Fibroblast of skin of right quadriceps (primary cell): ENCODE measurements around the gene KCTD7.
"Not testable (repeated sequence)": the region's sequence is repeated elsewhere in the genome, so short reads cannot be mapped to it uniquely, and the experiment has no call there.

Experiments used
- DNase-seq: peaks from one replicate; pipeline ENCODE4 v3.0.0-alpha.2; 2013

KCTD7 gene

GRCh38 chr7:66682350-66683093 lies 53.8 kb downstream of the KCTD7 start:
- no peak for DNase-seq

- peak; percentile 45 for DNase-seq
Measured at GRCh38 chr7:66683094-66683769, 54.6 kb downstream of the KCTD7 start.

- DNase-seq: no peak
Measured at GRCh38 chr7:66683770-66684123, 55.1 kb downstream of the KCTD7 start.

- DNase-seq: not testable (repeated sequence)
Measured at GRCh38 chr7:66685663-66686062, 57.0 kb downstream of the KCTD7 start.

GRCh38 chr7:66687186-66687585 lies 58.5 kb downstream of the KCTD7 start:
- no peak for DNase-seq

GRCh38 chr7:66687672-66688071 lies 59.0 kb downstream of the KCTD7 start:
- not testable (repeated sequence) for DNase-seq

- DNase-seq: no peak
Measured at GRCh38 chr7:66689081-66689480, 60.4 kb downstream of the KCTD7 start.

- DNase-seq: no peak
Measured at GRCh38 chr7:66693331-66693730, 64.7 kb downstream of the KCTD7 start.
